ENCODE data around the gene PEBP1. TPM values are rescaled to one million over a fixed set of nuclear protein-coding genes. Genes with fewer than 3 reads are reported as not detected.

Gene PEBP1
- total RNA-seq, 1 experiment from 2014 or later = 320 TPM

DNA sequence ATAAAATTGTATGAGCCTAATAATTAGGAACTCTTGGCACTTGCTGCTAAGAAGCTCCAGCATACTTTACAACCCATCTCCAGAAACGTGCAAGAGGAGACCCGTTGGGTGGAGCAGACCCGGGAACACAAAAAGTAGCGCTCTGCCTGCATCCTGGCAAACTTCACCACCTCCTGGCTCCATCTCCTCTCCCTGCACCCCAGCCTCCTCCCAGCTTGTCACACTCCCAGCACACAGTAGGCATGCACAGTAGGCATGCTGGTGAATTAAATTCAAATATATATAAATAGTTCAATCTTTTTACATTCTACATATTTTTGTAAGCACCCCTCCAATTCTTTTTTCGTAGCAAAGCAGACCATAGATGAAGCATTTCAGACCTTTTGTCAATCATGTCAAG is 33.3 kb upstream of the PEBP1 start:
- Histone ChIP-seq H2AFZ (ENCODE audit: low read length) (no peak overlapping the region), H3K9ac (ENCODE audit: extremely low read depth, insufficient read length, low read length) (peak overlapping the region; percentile 37)

More for the DNA sequence above, 33.3 kb upstream of the PEBP1 start:
- no peaks in the 10 kb centered on the region for H3K27me3 Mint-ChIP-seq (ENCODE audit: low read depth)
- no peak for DNase-seq
- no peak overlapping the region for H3K18ac ChIP-seq (ENCODE audit: insufficient read length, low read depth, low read length)
- no peak overlapping the region for H2BK15ac ChIP-seq (ENCODE audit: low read depth, low read length)
- peaks cover 9% of the 10 kb centered on the region for H3K23me2 ChIP-seq (ENCODE audit: insufficient read length, low read depth, low read length, poor library complexity, severe bottlenecking)
- H3K79me1 ChIP-seq (ENCODE audit: insufficient read depth, low read depth, low read length, poor library complexity, severe bottlenecking) = peaks cover 6% of the 10 kb centered on the region
- H3K23ac ChIP-seq (ENCODE audit: insufficient read length, low read depth, low read length) = no peak overlapping the region
- peak overlapping the region; percentile 77 to 94 (median 83); a peak in 5 of 7 replicates for H3K27ac Mint-ChIP-seq
- no peaks in the 10 kb centered on the region for H4K20me1 ChIP-seq (ENCODE audit: control insufficient read depth, insufficient read depth, insufficient read length)
- no peak overlapping the region for H3T11ph ChIP-seq (ENCODE audit: low read length)
- peaks cover 7% of the 10 kb centered on the region; the same call in 1 of the 2 replicates for H3K4me1 ChIP-seq (ENCODE audit: insufficient read depth, low read length)
- H4K91ac ChIP-seq (ENCODE audit: insufficient read length, low read depth, low read length) = no peak overlapping the region
- no CpG with 5 or more reads among the region's 5 CpGs for WGBS (ENCODE audit: extremely low coverage, insufficient read length, low lambda C conversion rate)
- no peak overlapping the region for H2AK5ac ChIP-seq (ENCODE audit: insufficient read length, low read length)
- no peak overlapping the region for H3K4ac ChIP-seq (ENCODE audit: low read depth, low read length)
- H3K4me2 ChIP-seq (ENCODE audit: insufficient read depth, insufficient read length, low read length) = peak overlapping the region; percentile 67
- H3K9me3 ChIP-seq (ENCODE audit: control insufficient read depth, low read depth, low read length) = no peaks in the 10 kb centered on the region
- H4K5ac ChIP-seq (ENCODE audit: insufficient read length, low read depth, low read length) = no peak overlapping the region
- no peak overlapping the region for H3K14ac ChIP-seq (ENCODE audit: insufficient read depth, low read length)
- peaks cover 8 to 30% (median 10%) of the 10 kb centered on the region in 3 experiments; a peak in 4 of 7 replicates for H3K36me3 Mint-ChIP-seq (ENCODE audit: insufficient read depth in 1 of 3, low read depth in 3 of 3)
- H2BK120ac ChIP-seq (ENCODE audit: low read depth, low read length, poor library complexity, severe bottlenecking) = no peak overlapping the region
- H2BK5ac ChIP-seq (ENCODE audit: insufficient read length, low read length) = no peak overlapping the region
- H4K8ac ChIP-seq (replicated peaks; ENCODE audit: insufficient read length, low read depth, low read length) = no peak overlapping the region
- H3K27ac ChIP-seq (ENCODE audit: insufficient read length, low read depth, low read length) = no peak overlapping the region
- H3K4me3 Mint-ChIP-seq = peak overlapping the region; percentile 91 to 92
- TF ChIP-seq, protein P1, sequence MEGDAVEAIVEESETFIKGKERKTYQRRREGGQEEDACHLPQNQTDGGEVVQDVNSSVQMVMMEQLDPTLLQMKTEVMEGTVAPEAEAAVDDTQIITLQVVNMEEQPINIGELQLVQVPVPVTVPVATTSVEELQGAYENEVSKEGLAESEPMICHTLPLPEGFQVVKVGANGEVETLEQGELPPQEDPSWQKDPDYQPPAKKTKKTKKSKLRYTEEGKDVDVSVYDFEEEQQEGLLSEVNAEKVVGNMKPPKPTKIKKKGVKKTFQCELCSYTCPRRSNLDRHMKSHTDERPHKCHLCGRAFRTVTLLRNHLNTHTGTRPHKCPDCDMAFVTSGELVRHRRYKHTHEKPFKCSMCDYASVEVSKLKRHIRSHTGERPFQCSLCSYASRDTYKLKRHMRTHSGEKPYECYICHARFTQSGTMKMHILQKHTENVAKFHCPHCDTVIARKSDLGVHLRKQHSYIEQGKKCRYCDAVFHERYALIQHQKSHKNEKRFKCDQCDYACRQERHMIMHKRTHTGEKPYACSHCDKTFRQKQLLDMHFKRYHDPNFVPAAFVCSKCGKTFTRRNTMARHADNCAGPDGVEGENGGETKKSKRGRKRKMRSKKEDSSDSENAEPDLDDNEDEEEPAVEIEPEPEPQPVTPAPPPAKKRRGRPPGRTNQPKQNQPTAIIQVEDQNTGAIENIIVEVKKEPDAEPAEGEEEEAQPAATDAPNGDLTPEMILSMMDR (conservative IDR thresholded peaks at IDR 0.05) = no peak
- H2BK20ac ChIP-seq (ENCODE audit: low read depth, low read length, poor library complexity, severe bottlenecking) = no peak overlapping the region
- H2BK12ac ChIP-seq (ENCODE audit: insufficient read length, low read depth, low read length) = no peak overlapping the region
- no peaks in the 10 kb centered on the region for H3K9me3 Mint-ChIP-seq
- H3K4me1 Mint-ChIP-seq = peaks cover 33 to 35% of the 10 kb centered on the region in 2 experiments
- H3K27me3 ChIP-seq (ENCODE audit: insufficient read depth, low read length) = no peaks in the 10 kb centered on the region
- H3K56ac ChIP-seq (ENCODE audit: insufficient read length, low read depth, low read length) = no peak overlapping the region
- H3K79me2 ChIP-seq (ENCODE audit: insufficient read depth, low read length) = peaks cover 9% of the 10 kb centered on the region; the same call in 1 of the 2 replicates
